ENCODE results near the gene PTPRK. TPM values are rescaled to one million over a fixed set of nuclear protein-coding genes. Genes with fewer than 3 reads are reported as not detected.

Gene PTPRK
- total RNA-seq, 2 donors from 2014 or later = 60.6 to 121 TPM

GRCh38 chr6:128412680-128413079 is 107.7 kb downstream of the PTPRK start:
- DNase-seq (no peak), ATAC-seq (no peak)
- WGBS, 2 donors = 94 to 96% methylated on average over 4 of the region's 4 CpGs
- TF ChIP-seq CTCF (IDR thresholded peaks at IDR 0.05) (no peak), POLR2A (IDR thresholded peaks at IDR 0.05) (no peak)
- Histone ChIP-seq H3K36me3 (replicated peaks in 1 of 2; ENCODE audit: insufficient read depth in 1 of 2, low read depth in 2 of 2) (no peaks in the 10 kb centered on the region), H3K27me3 (no peaks in the 10 kb centered on the region), H3K4me1 (peaks cover 4% of the 10 kb centered on the region), H3K27ac (no peak overlapping the region), H3K4me3 (no peak overlapping the region), H3K9me3 (no peaks in the 10 kb centered on the region)
- intact Hi-C loops (cut with DNase I) = no loop called here

- no peak for ATAC-seq
Measured at GRCh38 chr6:128410584-128410983, 109.8 kb downstream of the PTPRK start.

GRCh38 chr6:128409003-128409402 is 111.4 kb downstream of the PTPRK start:
- H3K27ac ChIP-seq = no peak overlapping the region
- TF ChIP-seq CTCF (IDR thresholded peaks at IDR 0.05) = no peak
- TF ChIP-seq POLR2A (IDR thresholded peaks at IDR 0.05) = no peak
- no peaks in the 10 kb centered on the region for H3K9me3 ChIP-seq
- no peaks in the 10 kb centered on the region for H3K4me1 ChIP-seq
- H3K4me3 ChIP-seq = no peak overlapping the region
- intact Hi-C loops (cut with DNase I) = no loop called here
- ATAC-seq (no peak), DNase-seq (no peak)
- no peaks in the 10 kb centered on the region for H3K27me3 ChIP-seq
- 54 to 76% methylated on average over 1 of the region's 1 CpG for WGBS, 2 donors
- H3K36me3 ChIP-seq (replicated peaks in 1 of 2; ENCODE audit: insufficient read depth in 1 of 2, low read depth in 2 of 2) = no peaks in the 10 kb centered on the region

More at GRCh38 chr6:128410584-128410983, 109.8 kb downstream of the PTPRK start:
- TF ChIP-seq CTCF (IDR thresholded peaks at IDR 0.05) (no peak), POLR2A (IDR thresholded peaks at IDR 0.05) (no peak)
- no peaks in the 10 kb centered on the region for H3K27me3 ChIP-seq
- no peaks in the 10 kb centered on the region for H3K36me3 ChIP-seq (replicated peaks in 1 of 2; ENCODE audit: insufficient read depth in 1 of 2, low read depth in 2 of 2)
- no peak for DNase-seq
- no peak overlapping the region for H3K4me3 ChIP-seq
- H3K4me1 ChIP-seq = no peaks in the 10 kb centered on the region
- H3K27ac ChIP-seq = no peak overlapping the region
- H3K9me3 ChIP-seq = no peaks in the 10 kb centered on the region
- WGBS, 2 donors = 85 to 89% methylated on average over 4 of the region's 4 CpGs
- intact Hi-C loops (cut with DNase I) = no loop called here

- H3K27ac ChIP-seq = no peak overlapping the region
- no peak overlapping the region for H3K4me3 ChIP-seq
- no peaks in the 10 kb centered on the region for H3K9me3 ChIP-seq
- no peaks in the 10 kb centered on the region for H3K4me1 ChIP-seq
- ATAC-seq = no peak
- TF ChIP-seq POLR2A (IDR thresholded peaks at IDR 0.05) (no peak), CTCF (IDR thresholded peaks at IDR 0.05) (no peak)
- 82 to 85% methylated on average over 1 of the region's 1 CpG for WGBS, 2 donors
- DNase-seq = no peak
- H3K27me3 ChIP-seq = no peaks in the 10 kb centered on the region
- H3K36me3 ChIP-seq (replicated peaks in 1 of 2; ENCODE audit: insufficient read depth in 1 of 2, low read depth in 2 of 2) = no peaks in the 10 kb centered on the region
- intact Hi-C loops (cut with DNase I) = no loop called here
Measured at GRCh38 chr6:128406453-128406852, 113.9 kb downstream of the PTPRK start.

GRCh38 chr6:128403618-128404444 is 116.6 kb downstream of the PTPRK start:
- no peaks in the 10 kb centered on the region for H3K4me1 ChIP-seq
- TF ChIP-seq CTCF (IDR thresholded peaks at IDR 0.05) = no peak
- no peaks in the 10 kb centered on the region for H3K27me3 ChIP-seq
- no peak for DNase-seq
- ATAC-seq = no peak
- no peaks in the 10 kb centered on the region for H3K36me3 ChIP-seq (replicated peaks in 1 of 2; ENCODE audit: insufficient read depth in 1 of 2, low read depth in 2 of 2)
- WGBS, 2 donors = 92 to 95% methylated on average over 4 of the region's 4 CpGs
- H3K9me3 ChIP-seq = no peaks in the 10 kb centered on the region
- no peak overlapping the region for H3K4me3 ChIP-seq
- intact Hi-C loops (cut with DNase I) = no loop called here
- H3K27ac ChIP-seq = no peak overlapping the region
